Neural progenitor cell (in vitro differentiated cells): ENCODE data around the gene AHRR.

ENCODE experiments used
- CTCF ChIP-seq: fragments of 200-600 bp; sonication (generic); IDR thresholded peaks from 2 replicates; pipeline ENCODE4 v1.5.1; 2017; ENCODE audit warnings: antibody characterized with exemption, mild to moderate bottlenecking
- EZH2phosphoT487 ChIP-seq: fragments of 200-600 bp; sonication (generic); IDR thresholded peaks from 2 replicates; pipeline ENCODE4 v1.6.1; 2017; ENCODE audit warnings: antibody characterized with exemption

GRCh38 chr5:354581-355378, 33.3 kb downstream of the AHRR start:
- TF ChIP-seq CTCF (no peak), EZH2phosphoT487 (no peak)
